SK-N-SH (cell line): Measurements from ENCODE around the gene PARP16. TPM values are rescaled to one million over a fixed set of nuclear protein-coding genes. Genes with fewer than 3 reads are reported as not detected.

Experiments used
- CTCF ChIA-PET: fragments of 300-600, 350-600 bp; formaldehyde crosslinking; extraction: SDS; loops from one replicate; lab custom pipeline; 2021; lab: Yijun Ruan, JAX
- POLR2A ChIA-PET: fragments of 350-600 bp; sonication (Branson Sonifier 250); formaldehyde crosslinking; extraction: SDS; loops from one replicate; lab custom pipeline; 2020; ENCODE audit warnings: antibody characterized with exemption, inconsistent platforms; lab: Yijun Ruan, JAX
- DNase-seq: peaks from one replicate; pipeline ENCODE4 v3.0.0; 2012
- H2AFZ ChIP-seq: fragments of 200-600 bp; sonication (generic); 2 replicates; pipeline ENCODE4 v1.8.1; 2016; ENCODE audit warnings: antibody characterized with exemption, mild to moderate bottlenecking, low read depth
- H3F3A ChIP-seq: fragments of 200-600 bp; sonication (generic); replicated peaks from 2 replicates; pipeline ENCODE3; 2016; ENCODE audit warnings: antibody characterized with exemption, mild to moderate bottlenecking; ENCODE audit not compliant: insufficient read depth
- H3K27ac ChIP-seq, 2 experiments: fragments of 200-500 bp in 1 of 2; fragments of 200-600 bp in 1 of 2; sonication (Bioruptor generic) in 1 of 2; sonication (generic), shearing (Covaris generic) in 1 of 2; 2 replicates each; pipeline versions ENCODE4 v1.5.1 to v1.6.1; 2014 to 2016; ENCODE audit warnings: low read depth in 2 of 2, inconsistent platforms in 1 of 2, low read length in 1 of 2, mild to moderate bottlenecking in 1 of 2, mixed read lengths in 1 of 2
- H3K27me3 ChIP-seq: fragments of 200-600 bp; sonication (generic), shearing (Covaris generic); 2 replicates; pipeline ENCODE4 v1.6.1; 2016; ENCODE audit warnings: mixed run types; ENCODE audit not compliant: insufficient read depth
- H3K36me3 ChIP-seq, 2 experiments: fragments of 200-500 bp in 1 of 2; fragments of 200-600 bp in 1 of 2; sonication (Bioruptor generic) in 1 of 2; sonication (generic) in 1 of 2; replicated peaks in 1 of 2; 2 replicates each; pipeline versions ENCODE3 to v1.5.1; 2014 to 2016; ENCODE audit warnings: low read length in 1 of 2, mild to moderate bottlenecking in 1 of 2; ENCODE audit not compliant: insufficient read depth in 2 of 2, control insufficient read depth in 1 of 2
- H3K4me1 ChIP-seq, 2 experiments: fragments of 200-500 bp in 1 of 2; fragments of 200-600 bp in 1 of 2; sonication (Bioruptor generic) in 1 of 2; sonication (generic), shearing (Covaris generic) in 1 of 2; 2 replicates each; pipeline versions ENCODE4 v1.5.1 to v1.6.1; 2014 to 2016; ENCODE audit warnings: low read depth in 1 of 2, low read length in 1 of 2, mixed run types in 1 of 2; ENCODE audit not compliant: insufficient read depth in 2 of 2, control insufficient read depth in 1 of 2
- H3K4me2 ChIP-seq: fragments of 200-600 bp; sonication (generic), shearing (Covaris generic); 2 replicates; pipeline ENCODE4 v1.6.1; 2017; ENCODE audit warnings: mixed run types
- H3K4me3 ChIP-seq, 2 experiments: fragments of 200-500 bp in 1 of 2; fragments of 200-600 bp in 1 of 2; sonication (Bioruptor generic) in 1 of 2; sonication (generic), shearing (Covaris generic) in 1 of 2; 2 replicates each; pipeline versions ENCODE4 v1.5.1 to v1.8.1; 2014 to 2016; ENCODE audit warnings: low read depth in 2 of 2, inconsistent platforms in 1 of 2, low read length in 1 of 2, mild to moderate bottlenecking in 1 of 2, mixed read lengths in 1 of 2, moderate library complexity in 1 of 2
- H3K79me2 ChIP-seq: fragments of 200-600 bp; sonication (generic); 2 replicates; pipeline ENCODE4 v1.8.1; 2017; ENCODE audit warnings: mild to moderate bottlenecking; ENCODE audit not compliant: insufficient read depth
- H3K9ac ChIP-seq: fragments of 200-600 bp; sonication (generic); 2 replicates; pipeline ENCODE4 v1.6.1; 2017; ENCODE audit warnings: mixed run types
- H3K9me2 ChIP-seq: fragments of 200-600 bp; sonication (generic); 2 replicates; pipeline ENCODE4 v1.6.1; 2017; ENCODE audit warnings: mixed run types
- H3K9me3 ChIP-seq: fragments of 200-600 bp; sonication (generic); 2 replicates; pipeline ENCODE4 v1.6.1; 2017; ENCODE audit warnings: mixed run types, mild to moderate bottlenecking, moderate library complexity
- H4K20me1 ChIP-seq: fragments of 200-600 bp; sonication (generic); 2 replicates; pipeline ENCODE4 v1.6.1; 2017; ENCODE audit warnings: mild to moderate bottlenecking, mixed run types; ENCODE audit not compliant: insufficient read depth
- CHD2 ChIP-seq: fragments of 150-350 bp; IDR thresholded peaks from 2 replicates; pipeline ENCODE4 v1.6.1; 2018; ENCODE audit warnings: low read length; ENCODE audit not compliant: partially characterized antibody
- FOXM1 ChIP-seq: IDR thresholded peaks from 2 replicates; pipeline ENCODE4 v1.4.0; 2012; ENCODE audit warnings: low read depth, mild to moderate bottlenecking
- JUND ChIP-seq: IDR thresholded peaks from 2 replicates; pipeline ENCODE4 v1.4.0; 2012
- MAX ChIP-seq: IDR thresholded peaks from 2 replicates; pipeline ENCODE4 v1.4.0; 2012; ENCODE audit warnings: low read depth
- PBX3 ChIP-seq: IDR thresholded peaks from 2 replicates; pipeline ENCODE4; 2012
- POLR2AphosphoS5 ChIP-seq: IDR thresholded peaks from 2 replicates; pipeline ENCODE4 v1.6.1; 2012; ENCODE audit warnings: low read depth, low read length
- RAD21 ChIP-seq: IDR thresholded peaks from 2 replicates; pipeline ENCODE4 v1.6.1; 2012; ENCODE audit warnings: mild to moderate bottlenecking, low read length
- RCOR1 ChIP-seq: fragments of 150-350 bp; IDR thresholded peaks from 2 replicates; pipeline ENCODE4 v1.6.1; 2017; ENCODE audit warnings: antibody characterized with exemption, low read length
- REST ChIP-seq: IDR thresholded peaks from 2 replicates; pipeline ENCODE4 v1.6.1; 2012; ENCODE audit warnings: mild to moderate bottlenecking, low read depth, low read length, moderate library complexity
- SMC3 ChIP-seq: IDR thresholded peaks from 2 replicates; pipeline ENCODE4 v1.6.1; 2012; ENCODE audit warnings: low read depth, low read length, improper control_type of control experiment
- TAF1 ChIP-seq: IDR thresholded peaks from 2 replicates; pipeline ENCODE4 v1.6.1; 2012; ENCODE audit warnings: low read depth, mild to moderate bottlenecking, low read length, moderate library complexity, borderline replicate concordance
- TCF12 ChIP-seq: IDR thresholded peaks from 2 replicates; pipeline ENCODE4 v1.4.0; 2012
- TEAD4 ChIP-seq: IDR thresholded peaks from 2 replicates; pipeline ENCODE4 v1.4.0; 2012; ENCODE audit warnings: mild to moderate bottlenecking, borderline replicate concordance; ENCODE audit not compliant: insufficient read depth
- USF1 ChIP-seq: IDR thresholded peaks from 2 replicates; pipeline ENCODE4 v1.4.0; 2012; ENCODE audit warnings: low read depth, borderline replicate concordance
- USF2 ChIP-seq: fragments of 150-350 bp; IDR thresholded peaks from 2 replicates; pipeline ENCODE4 v1.6.1; 2017; ENCODE audit warnings: antibody characterized with exemption, low read length, low read depth, borderline replicate concordance
- WGBS: methylation state at CpG from one replicate; pipeline ENCODE4 v1.1.6; 2017; ENCODE audit warnings: low lambda C conversion rate; 5-methylcytosine and 5-hydroxymethylcytosine counted together
- polyA plus RNA-seq, 3 experiments: library from polyadenylated mRNA; depleted of rRNA; stranded (reverse); fragments of >200 nt; gene quantifications; 2 replicates each; pipeline ENCODE4 v1.2.3, GENCODE V29; 2012

The PARP16 gene
- polyA plus RNA-seq, 1 of the 3 experiments (the other 2 are of a cell fraction), result 6.3 TPM

GRCh38 chr15:65246939-65247338 lies 39.7 kb downstream of the PARP16 start:
- POLR2A ChIA-PET, result no interaction called here
- H3K36me3 ChIP-seq, result no peaks in the 10 kb centered on the region
- WGBS, result 89% methylated on average over 6 of the region's 6 CpGs

More at GRCh38 chr15:65246939-65247338, 39.7 kb downstream of the PARP16 start:
- Histone ChIP-seq H3K4me2 (no peak overlapping the region), H3K9ac (no peak overlapping the region), H4K20me1 (no peaks in the 10 kb centered on the region), H3K27me3 (no peaks in the 10 kb centered on the region), H3K4me3 (no peak overlapping the region), H3K9me2 (no peaks in the 10 kb centered on the region), H3K9me3 (no peaks in the 10 kb centered on the region), H3F3A (no peaks in the 10 kb centered on the region), H3K79me2 (no peaks in the 10 kb centered on the region), H2AFZ (no peak overlapping the region), H3K27ac (no peak overlapping the region), H3K4me1 (no peaks in the 10 kb centered on the region; a peak in 1 of 4 replicates)
- DNase-seq, result no peak
- CTCF ChIA-PET, result interaction anchor here (1.2 to 1.3 kb wide), 2 partner anchors 24 to 52 kb away, joined by 3 to 4 read pairs; no protein-coding TSS in a partner anchor
- no peak for TF ChIP-seq POLR2AphosphoS5
- TF ChIP-seq TAF1, result no peak
- no peak for TF ChIP-seq FOXM1
- TF ChIP-seq REST, result no peak
- no peak for TF ChIP-seq RAD21
- TF ChIP-seq USF1, result no peak
- TF ChIP-seq CHD2, result no peak
- TF ChIP-seq PBX3, result no peak
- TF ChIP-seq TEAD4, result no peak
- TF ChIP-seq RCOR1, result no peak
- TF ChIP-seq JUND, result no peak
- TF ChIP-seq SMC3, result no peak
- no peak for TF ChIP-seq USF2
- no peak for TF ChIP-seq TCF12
- TF ChIP-seq MAX, result no peak
